GM12878 (cell line): ENCODE results near the gene PAK5. TPM values are rescaled to one million over a fixed set of nuclear protein-coding genes. Genes with fewer than 3 reads are reported as not detected.

Experiments
- ATAC-seq: fragments of 200-7000 bp; cut with Tn5 transposase; 3 replicates; pipeline ENCODE4 v1.9.1; 2020; ENCODE audit warnings: mild to moderate bottlenecking, moderate library complexity
- BruUV-seq: library from RNA; stranded (reverse); fragments of 400-500 nt; replicated peaks from 2 replicates; lab custom pipeline; 2021; lab: Mats Ljungman, UMichigan
- CTCF ChIA-PET: fragments of 300-600 bp; sonication (Branson Sonifier 250); formaldehyde crosslinking; extraction: SDS; loops from one replicate; lab custom pipeline; 2021; ENCODE audit warnings: inconsistent platforms; lab: Yijun Ruan, JAX
- POLR2A ChIA-PET: fragments of 350-600 bp; formaldehyde crosslinking; extraction: SDS; loops from one replicate; lab custom pipeline; 2021; ENCODE audit warnings: inconsistent platforms; lab: Charles Lee
- RAD21 ChIA-PET: fragments of 300-600 bp; sonication (Branson Sonifier 250); formaldehyde crosslinking; loops from one replicate; lab custom pipeline; 2023; ENCODE audit warnings: antibody characterized with exemption; ENCODE audit not compliant: unreplicated experiment; lab: Charles Lee
- SMC1A ChIA-PET: fragments of 300-600 bp; sonication (Branson Sonifier 250); formaldehyde crosslinking; loops from one replicate; lab custom pipeline; 2023; ENCODE audit not compliant: unreplicated experiment, uncharacterized antibody; lab: Charles Lee
- DNase-seq: peaks from one replicate; pipeline ENCODE4 v3.0.0-alpha.2; 2011; ENCODE audit warnings: low read depth, low spot score
- FAIRE-seq: peaks from 3 replicates; lab custom pipeline; 2011; peaks lifted over from hg19 to GRCh38; lab: Jason Lieb, UNC
- H2AFZ ChIP-seq: 2 replicates; pipeline ENCODE4 v1.6.0; 2011; ENCODE audit warnings: low read depth, low read length, control low read depth; ENCODE audit not compliant: control insufficient read depth
- H3K27ac ChIP-seq: 2 replicates; pipeline ENCODE4 v1.5.1; 2011; ENCODE audit warnings: control low read depth; ENCODE audit not compliant: control insufficient read depth, insufficient read depth
- H3K27me3 ChIP-seq, 2 experiments: replicated peaks in 1 of 2; 2 replicates each; pipeline versions ENCODE4 v1.6.0 to v1.6.1; 2011; ENCODE audit warnings: low read length in 1 of 2; ENCODE audit not compliant: control insufficient read depth in 2 of 2, insufficient read depth in 2 of 2
- H3K36me3 ChIP-seq, 2 experiments: 2 replicates each; pipeline ENCODE4 v1.5.1; 2011; ENCODE audit warnings: low read length in 1 of 2; ENCODE audit not compliant: control insufficient read depth in 2 of 2, insufficient read depth in 2 of 2
- H3K4me1 ChIP-seq: 2 replicates; pipeline ENCODE4 v1.6.1; 2011; ENCODE audit warnings: mild to moderate bottlenecking, low read length, moderate library complexity, mixed read lengths; ENCODE audit not compliant: control insufficient read depth, insufficient read depth
- H3K4me2 ChIP-seq: 2 replicates; pipeline ENCODE4 v1.6.0; 2011; ENCODE audit warnings: control low read depth; ENCODE audit not compliant: control insufficient read depth, insufficient read depth
- H3K4me3 ChIP-seq: fragments of 200-600 bp; sonication (generic); 2 replicates; pipeline ENCODE4 v1.5.1; 2016
- H3K79me2 ChIP-seq: 2 replicates; pipeline ENCODE4 v1.6.0; 2011; ENCODE audit warnings: low read length; ENCODE audit not compliant: control insufficient read depth, insufficient read depth
- H3K9ac ChIP-seq: 2 replicates; pipeline ENCODE4 v1.8.0; 2011; ENCODE audit warnings: low read length, control low read depth, mixed read lengths; ENCODE audit not compliant: control insufficient read depth, insufficient read depth
- H3K9me3 ChIP-seq: replicated peaks from 3 replicates; pipeline ENCODE4 v1.5.1; 2011; ENCODE audit warnings: mild to moderate bottlenecking, low read length; ENCODE audit not compliant: control insufficient read depth, insufficient read depth
- H4K20me1 ChIP-seq: 2 replicates; pipeline ENCODE4 v1.6.0; 2011; ENCODE audit not compliant: control insufficient read depth, insufficient read depth
- BACH1 ChIP-seq: fragments of 450-650 bp; IDR thresholded peaks from 2 replicates; pipeline ENCODE4 v1.6.1; 2017; ENCODE audit warnings: mild to moderate bottlenecking, borderline replicate concordance
- CBX5 ChIP-seq: sonication (generic); IDR thresholded peaks from 2 replicates; pipeline ENCODE4 v1.6.1; 2016; ENCODE audit warnings: low read depth, moderate library complexity, mild to moderate bottlenecking, inconsistent platforms
- ELK1 ChIP-seq: IDR thresholded peaks from 2 replicates; pipeline ENCODE4 v1.6.1; 2012; ENCODE audit warnings: low read depth, low read length, improper control_type of control experiment
- JUND ChIP-seq: IDR thresholded peaks from 2 replicates; pipeline ENCODE4 v1.6.1; 2012; ENCODE audit warnings: low read depth, mild to moderate bottlenecking, low read length, improper control_type of control experiment, moderate library complexity
- MTA3 ChIP-seq: IDR thresholded peaks from 2 replicates; pipeline ENCODE4 v1.6.1; 2012; ENCODE audit warnings: low read length, inconsistent platforms, borderline replicate concordance
- PRDM15 ChIP-seq: fragments of 450-650 bp; formaldehyde crosslinking; IDR thresholded peaks from 2 replicates; pipeline ENCODE4 v1.4.0; 2020; ENCODE audit warnings: mild to moderate bottlenecking, moderate library complexity
- RB1 ChIP-seq: fragments of 450-650 bp; formaldehyde crosslinking; IDR thresholded peaks from 2 replicates; pipeline ENCODE4 v1.6.1; 2017; ENCODE audit warnings: mild to moderate bottlenecking, borderline replicate concordance
- RELA ChIP-seq: fragments of 450-650 bp; IDR thresholded peaks from 2 replicates; pipeline ENCODE4 v1.8.0; 2014; ENCODE audit warnings: borderline replicate concordance; ENCODE audit not compliant: partially characterized antibody
- SIN3A ChIP-seq: IDR thresholded peaks from 2 replicates; pipeline ENCODE4 v1.6.1; 2012; ENCODE audit warnings: low read depth, low read length, improper control_type of control experiment
- SPI1 ChIP-seq: IDR thresholded peaks from 2 replicates; pipeline ENCODE4 v1.6.1; 2011; ENCODE audit warnings: low read depth, mild to moderate bottlenecking, low read length, moderate library complexity, borderline replicate concordance; ENCODE audit not compliant: insufficient read depth
- STAT3 ChIP-seq: IDR thresholded peaks from 2 replicates; pipeline ENCODE4 v1.6.1; 2011; ENCODE audit warnings: low read depth, low read length, improper control_type of control experiment
- SUZ12 ChIP-seq: fragments of 200-600 bp; sonication (generic); IDR thresholded peaks from one replicate; pipeline ENCODE4 v1.6.1; 2018; ENCODE audit warnings: antibody characterized with exemption, mild to moderate bottlenecking; ENCODE audit not compliant: unreplicated experiment
- TCF12 ChIP-seq: IDR thresholded peaks from 2 replicates; pipeline ENCODE4 v1.6.1; 2011; ENCODE audit warnings: low read depth, mild to moderate bottlenecking, low read length
- TCF3 ChIP-seq: IDR thresholded peaks from 2 replicates; pipeline ENCODE4 v1.6.1; 2012; ENCODE audit warnings: low read depth, mild to moderate bottlenecking, low read length, borderline replicate concordance; ENCODE audit not compliant: insufficient read depth
- WRNIP1 ChIP-seq: IDR thresholded peaks from 2 replicates; pipeline ENCODE4 v1.6.1; 2011; ENCODE audit warnings: low read depth, low read length, improper control_type of control experiment, borderline replicate concordance
- ZNF24 ChIP-seq: fragments of 450-650 bp; IDR thresholded peaks from 2 replicates; pipeline ENCODE4 v1.6.1; 2017; ENCODE audit warnings: antibody characterized with exemption, mild to moderate bottlenecking
- WGBS: methylation state at CpG from one replicate; pipeline ENCODE4 v1.1.6; 2016; ENCODE audit warnings: low lambda C conversion rate; ENCODE audit not compliant: insufficient replicate concordance, insufficient coverage; ENCODE audit errors: missing lambda C conversion rate; 5-methylcytosine and 5-hydroxymethylcytosine counted together
- in situ Hi-C: fragments of 300-500 bp; cut with MboI; formaldehyde crosslinking; loops from 9 replicates; pipeline ENCODE4 v1.14.3; 2018; ENCODE audit warnings: mixed read lengths
- intact Hi-C: fragments of 100-400 bp; cut with micrococcal nuclease; formaldehyde crosslinking; loops from one replicate; pipeline ENCODE4 v1.14.2; 2022; ENCODE audit not compliant: unreplicated experiment
- polyA plus RNA-seq, 11 experiments: library from polyadenylated mRNA; depleted of rRNA in 4 of 11; unstranded in 6 of 11; stranded (reverse) in 5 of 11; fragments of >200 nt; fragmentation: Nextera tagmentation in 4 of 11; fragmentation: Illumina TruSeq in 1 of 11; extraction: Ambion mirVana in 4 of 11; extraction: Trizol in 1 of 11; gene quantifications; 1 replicate in 1 of 11; 2 replicates in 10 of 11; pipeline versions ENCODE4 v1.2.1 to v1.2.3, GENCODE V29; 2011 to 2016; ENCODE audit warnings: inconsistent platforms in 2 of 11, missing spikeins in 2 of 11, low read depth in 1 of 11
- total RNA-seq, 4 experiments: library from RNA; depleted of rRNA in 3 of 4; stranded (reverse); fragments of >200 nt in 3 of 4; fragmentation: Illumina TruSeq in 1 of 4; extraction: Trizol in 1 of 4; gene quantifications; 2 replicates each; pipeline versions ENCODE4 v1.2.1 to v1.2.3, GENCODE V29; 2013 to 2021

The PAK5 gene
- total and polyA plus RNA-seq, 10 of the 15 experiments (the other 5 are each of a cell fraction or from before 2014, with no cell fraction given): not detected

- ChIA-PET SMC1A (no interaction called here), CTCF (interaction anchor here (0.7 to 0.8 kb wide), 2 partner anchors 19 to 265 kb away, joined by 3 read pairs; no protein-coding TSS in a partner anchor)
- no peaks in the 10 kb centered on the region for H3K27me3 ChIP-seq
- TF ChIP-seq SUZ12 (no peak), MTA3 (no peak), RB1 (no peak), ELK1 (no peak), SPI1 (no peak), SIN3A (no peak), RELA (no peak), ZNF24 (no peak), CBX5 (no peak), PRDM15 (no peak), JUND (no peak), TCF3 (no peak), BACH1 (no peak), TCF12 (no peak), WRNIP1 (no peak), STAT3 (no peak)
- TF ChIP-seq, all 136 proteins: peak for 0
- ATAC-seq (no peak), FAIRE-seq (no peak), DNase-seq (no peak)
- in situ Hi-C loops (no loop called here), intact Hi-C loops (no loop called here)
- Histone ChIP-seq H3K79me2 (no peaks in the 10 kb centered on the region), H3K9me3 (no peaks in the 10 kb centered on the region), H2AFZ (no peak overlapping the region), H3K4me1 (no peaks in the 10 kb centered on the region), H3K4me3 (no peak overlapping the region), H3K4me2 (no peak overlapping the region), H4K20me1 (no peaks in the 10 kb centered on the region), H3K27ac (no peak overlapping the region), H3K36me3 (no peaks in the 10 kb centered on the region), H3K9ac (no peak overlapping the region)
- RAD21 ChIA-PET: no interaction called here
- BruUV-seq: no TSS peak
- WGBS: 0% methylated on average over 2 of the region's 2 CpGs
- POLR2A ChIA-PET: no interaction called here
Measured at GRCh38 chr20:9637889-9638288, 201.0 kb downstream of the PAK5 start.
